HepG2 (cell line): Measurements from ENCODE around the gene CNOT1. TPM values are rescaled to one million over a fixed set of nuclear protein-coding genes. Genes with fewer than 3 reads are reported as not detected.
"Not testable (repeated sequence)": the region's sequence is repeated elsewhere in the genome, so short reads cannot be mapped to it uniquely, and the experiment has no call there.

ENCODE experiments used
- ATAC-seq: fragments of 200-7000 bp; cut with Tn5 transposase; 3 replicates; pipeline ENCODE4 v1.9.1; 2020; ENCODE audit warnings: mild to moderate bottlenecking, moderate library complexity
- BruUV-seq: library from RNA; stranded (reverse); fragments of 400-500 nt; replicated peaks from 2 replicates; lab custom pipeline; 2021; lab: Mats Ljungman, UMichigan
- CTCF ChIA-PET: fragments of 300-600 bp; formaldehyde crosslinking; extraction: SDS; loops from one replicate; lab custom pipeline; 2021; ENCODE audit warnings: low total read pairs, inconsistent platforms, low intra/inter-chr PET ratio; lab: Yijun Ruan, JAX
- POLR2A ChIA-PET: fragments of 350-600 bp; sonication (Branson Sonifier 250); formaldehyde crosslinking; loops from one replicate; lab custom pipeline; 2020; ENCODE audit warnings: antibody characterized with exemption, inconsistent platforms; lab: Yijun Ruan, JAX
- DNase-seq: peaks from one replicate; pipeline ENCODE4 v3.0.0-alpha.2; 2015; ENCODE audit warnings: low spot score
- FAIRE-seq: peaks from 3 replicates; lab custom pipeline; 2011; peaks lifted over from hg19 to GRCh38; lab: Jason Lieb, UNC
- H2AFZ ChIP-seq: one replicate; pipeline ENCODE4 v1.6.1; 2011; ENCODE audit warnings: low read length, inconsistent platforms
- H3K27ac ChIP-seq: fragments of 300-600 bp; 3 replicates; pipeline ENCODE4 v1.8.0; 2011; ENCODE audit warnings: mixed run types, mild to moderate bottlenecking, mixed read lengths, low read length, inconsistent platforms; ENCODE audit not compliant: insufficient read depth; ENCODE audit errors: extremely low read length
- H3K27me3 ChIP-seq, 2 experiments: fragments of 200-600 bp in 1 of 2; 2 replicates in 1 of 2; 3 replicates in 1 of 2; pipeline versions ENCODE4 v1.6.0 to v1.8.0; 2011; ENCODE audit warnings: low read length in 2 of 2, mild to moderate bottlenecking in 2 of 2, moderate library complexity in 2 of 2, inconsistent platforms in 1 of 2; ENCODE audit not compliant: insufficient read depth in 2 of 2, control insufficient read depth in 1 of 2
- H3K36me3 ChIP-seq, 2 experiments: fragments of 200-600 bp in 1 of 2; replicated peaks in 1 of 2; 2 replicates in 1 of 2; 3 replicates in 1 of 2; pipeline versions ENCODE4 v1.5.1 to v1.8.0; 2011; ENCODE audit warnings: low read length in 2 of 2, inconsistent platforms in 1 of 2; ENCODE audit not compliant: insufficient read depth in 2 of 2, control insufficient read depth in 1 of 2
- H3K4me1 ChIP-seq: 2 replicates; pipeline ENCODE4 v1.5.1; 2012; ENCODE audit warnings: low read length, inconsistent platforms; ENCODE audit not compliant: insufficient read depth
- H3K4me2 ChIP-seq: 2 replicates; pipeline ENCODE4 v1.6.0; 2011; ENCODE audit warnings: low read depth, low read length, inconsistent platforms
- H3K4me3 ChIP-seq, 3 experiments: fragments of 200-600 bp in 1 of 3; sonication (generic), shearing (Covaris generic) in 1 of 3; replicated peaks in 1 of 3; 2 replicates each; pipeline ENCODE4 v1.5.1; 2011 to 2016; ENCODE audit warnings: low read length in 3 of 3, inconsistent platforms in 2 of 3, low read depth in 2 of 3, mild to moderate bottlenecking in 2 of 3, control low read depth in 1 of 3, mixed read lengths in 1 of 3; ENCODE audit not compliant: insufficient read depth in 1 of 3
- H3K79me2 ChIP-seq: one replicate; pipeline ENCODE4 v1.6.1; 2011; ENCODE audit warnings: low read length, inconsistent platforms; ENCODE audit not compliant: insufficient read depth
- H3K9ac ChIP-seq: 2 replicates; pipeline ENCODE4 v1.6.0; 2011; ENCODE audit warnings: mild to moderate bottlenecking, low read depth, low read length, inconsistent platforms; ENCODE audit not compliant: insufficient read depth
- H3K9me3 ChIP-seq: 2 replicates; pipeline ENCODE4 v1.5.1; 2012; ENCODE audit warnings: mild to moderate bottlenecking, low read length
- H4K20me1 ChIP-seq: 2 replicates; pipeline ENCODE4 v1.6.0; 2011; ENCODE audit warnings: inconsistent platforms, mild to moderate bottlenecking, low read length, moderate library complexity; ENCODE audit not compliant: insufficient read depth
- NR2C2 ChIP-seq: sonication (generic); formaldehyde crosslinking; IDR thresholded peaks from 2 replicates; pipeline ENCODE4 v1.4.0; 2020; ENCODE audit warnings: missing genetic modification reagents, mild to moderate bottlenecking, moderate library complexity, borderline replicate concordance
- STAT5B ChIP-seq: sonication (generic); formaldehyde crosslinking; IDR thresholded peaks from 2 replicates; pipeline ENCODE4 v1.4.0; 2020; ENCODE audit warnings: missing genetic modification reagents
- WGBS: methylation state at CpG from one replicate; pipeline ENCODE4 v1.1.6; 2017; ENCODE audit warnings: low lambda C conversion rate; 5-methylcytosine and 5-hydroxymethylcytosine counted together
- in situ Hi-C: cut with HindIII; loops from 2 replicates; pipeline ENCODE4 v1.10.0; 2017; ENCODE audit warnings: low pct_unique_long_range_greater_than_20kb; ENCODE audit not compliant: extremely low pct_ligation_motif_present
- intact Hi-C: fragments of 100-400 bp; cut with micrococcal nuclease; formaldehyde crosslinking; loops from one replicate; pipeline ENCODE4 v1.10.0; 2022; ENCODE audit not compliant: unreplicated experiment
- polyA plus RNA-seq, 8 experiments: library from polyadenylated mRNA; depleted of rRNA in 3 of 8; stranded (reverse) in 7 of 8; unstranded in 1 of 8; fragments of >200 nt; fragmentation: Illumina TruSeq in 4 of 8; extraction: Trizol in 4 of 8; gene quantifications; 2 replicates each; pipeline versions ENCODE4 v1.2.1 to v1.2.3, GENCODE V29; 2011 to 2016; ENCODE audit warnings: low read depth in 4 of 8, missing spikeins in 1 of 8, mixed read lengths in 1 of 8; ENCODE audit not compliant: insufficient read depth in 1 of 8
- total RNA-seq, 5 experiments: library from RNA; depleted of rRNA; stranded (reverse); fragments of >200 nt; fragmentation: Illumina TruSeq; extraction: Trizol; gene quantifications; 2 replicates each; pipeline ENCODE4 v1.2.3, GENCODE V29; 2016; ENCODE audit warnings: low read depth in 1 of 5
- TF ChIP-seq, protein P1 (sequence below): sonication (generic); formaldehyde crosslinking; IDR thresholded peaks from 2 replicates; pipeline ENCODE4 v1.4.0; 2020; ENCODE audit warnings: mild to moderate bottlenecking, missing genetic modification reagents
- TF ChIP-seq, protein P2 (sequence below): IDR thresholded peaks from 2 replicates; pipeline ENCODE4 v1.6.1; 2012; ENCODE audit warnings: low read depth, low read length, improper control_type of control experiment
- TF ChIP-seq, protein P3 (sequence below): sonication (generic); formaldehyde crosslinking; IDR thresholded peaks from 2 replicates; pipeline ENCODE4 v1.5.0; 2020; ENCODE audit warnings: mild to moderate bottlenecking, missing genetic modification reagents

CNOT1 gene
- total and polyA plus RNA-seq, 2 of the 13 experiments (the other 11 are each of a cell fraction or from before 2014, with no cell fraction given): 188 to 232 TPM

DNA sequence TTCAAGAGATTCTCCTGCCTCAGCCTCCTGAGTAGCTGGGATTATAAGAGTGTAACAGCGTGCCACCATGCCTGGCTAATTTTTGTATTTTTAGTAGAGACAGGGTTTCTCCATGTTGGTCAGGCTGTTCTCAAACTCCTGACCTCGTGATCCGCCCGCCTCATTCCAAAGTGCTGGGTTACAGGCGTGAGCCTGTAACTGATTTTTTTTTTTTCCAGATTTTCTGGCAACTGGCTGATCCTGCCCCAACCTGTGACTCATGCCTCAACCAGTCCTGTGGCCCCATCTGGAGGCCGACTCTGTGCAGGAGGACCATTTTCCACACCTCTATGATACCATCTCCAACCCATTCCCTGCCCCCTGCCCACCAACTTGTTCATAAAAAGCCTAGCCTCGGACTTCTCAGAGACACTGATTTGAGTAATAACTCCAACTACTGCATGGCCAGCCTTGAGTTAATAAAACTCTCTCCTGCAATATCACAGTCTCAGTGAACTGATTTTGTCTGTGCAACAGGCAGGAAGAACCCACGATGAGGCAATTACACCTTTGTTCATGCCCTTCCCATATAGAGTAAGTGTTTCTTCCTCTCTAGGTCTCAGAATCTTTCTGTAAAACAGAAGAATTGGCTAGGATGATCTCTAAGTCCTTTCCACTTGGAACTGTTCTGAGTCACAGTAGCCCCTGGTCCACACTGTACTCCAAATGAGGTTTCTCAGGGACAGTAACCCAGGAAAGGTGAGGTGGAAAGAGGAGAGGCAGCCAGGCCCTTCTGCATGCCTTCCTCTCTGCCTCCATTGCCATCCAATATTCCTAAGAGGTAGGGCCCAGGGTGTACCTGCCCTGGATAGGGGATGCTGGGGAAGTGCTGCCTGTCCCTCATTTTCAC lies 8.8 kb upstream of the CNOT1 start (continued):
- TF ChIP-seq STAT5B (no peak), NR2C2 (0 out of 2 replicates have a peak, but pooled peaks have one; percentile 34)
- TF ChIP-seq, protein P1, sequence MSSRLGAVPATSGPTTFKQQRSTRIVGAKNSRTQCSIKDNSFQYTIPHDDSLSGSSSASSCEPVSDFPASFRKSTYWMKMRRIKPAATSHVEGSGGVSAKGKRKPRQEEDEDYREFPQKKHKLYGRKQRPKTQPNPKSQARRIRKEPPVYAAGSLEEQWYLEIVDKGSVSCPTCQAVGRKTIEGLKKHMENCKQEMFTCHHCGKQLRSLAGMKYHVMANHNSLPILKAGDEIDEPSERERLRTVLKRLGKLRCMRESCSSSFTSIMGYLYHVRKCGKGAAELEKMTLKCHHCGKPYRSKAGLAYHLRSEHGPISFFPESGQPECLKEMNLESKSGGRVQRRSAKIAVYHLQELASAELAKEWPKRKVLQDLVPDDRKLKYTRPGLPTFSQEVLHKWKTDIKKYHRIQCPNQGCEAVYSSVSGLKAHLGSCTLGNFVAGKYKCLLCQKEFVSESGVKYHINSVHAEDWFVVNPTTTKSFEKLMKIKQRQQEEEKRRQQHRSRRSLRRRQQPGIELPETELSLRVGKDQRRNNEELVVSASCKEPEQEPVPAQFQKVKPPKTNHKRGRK: no peak
- TF ChIP-seq, protein P2, sequence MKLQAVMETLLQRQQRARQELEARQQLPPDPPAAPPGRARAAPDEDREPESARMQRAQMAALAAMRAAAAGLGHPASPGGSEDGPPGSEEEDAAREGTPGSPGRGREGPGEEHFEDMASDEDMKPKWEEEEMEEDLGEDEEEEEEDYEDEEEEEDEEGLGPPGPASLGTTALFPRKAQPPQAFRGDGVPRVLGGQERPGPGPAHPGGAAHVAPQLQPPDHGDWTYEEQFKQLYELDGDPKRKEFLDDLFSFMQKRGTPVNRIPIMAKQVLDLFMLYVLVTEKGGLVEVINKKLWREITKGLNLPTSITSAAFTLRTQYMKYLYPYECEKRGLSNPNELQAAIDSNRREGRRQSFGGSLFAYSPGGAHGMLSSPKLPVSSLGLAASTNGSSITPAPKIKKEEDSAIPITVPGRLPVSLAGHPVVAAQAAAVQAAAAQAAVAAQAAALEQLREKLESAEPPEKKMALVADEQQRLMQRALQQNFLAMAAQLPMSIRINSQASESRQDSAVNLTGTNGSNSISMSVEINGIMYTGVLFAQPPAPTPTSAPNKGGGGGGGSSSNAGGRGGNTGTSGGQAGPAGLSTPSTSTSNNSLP: peak; percentile 35; the same call in 1 of the 2 replicates
- TF ChIP-seq, protein P3, sequence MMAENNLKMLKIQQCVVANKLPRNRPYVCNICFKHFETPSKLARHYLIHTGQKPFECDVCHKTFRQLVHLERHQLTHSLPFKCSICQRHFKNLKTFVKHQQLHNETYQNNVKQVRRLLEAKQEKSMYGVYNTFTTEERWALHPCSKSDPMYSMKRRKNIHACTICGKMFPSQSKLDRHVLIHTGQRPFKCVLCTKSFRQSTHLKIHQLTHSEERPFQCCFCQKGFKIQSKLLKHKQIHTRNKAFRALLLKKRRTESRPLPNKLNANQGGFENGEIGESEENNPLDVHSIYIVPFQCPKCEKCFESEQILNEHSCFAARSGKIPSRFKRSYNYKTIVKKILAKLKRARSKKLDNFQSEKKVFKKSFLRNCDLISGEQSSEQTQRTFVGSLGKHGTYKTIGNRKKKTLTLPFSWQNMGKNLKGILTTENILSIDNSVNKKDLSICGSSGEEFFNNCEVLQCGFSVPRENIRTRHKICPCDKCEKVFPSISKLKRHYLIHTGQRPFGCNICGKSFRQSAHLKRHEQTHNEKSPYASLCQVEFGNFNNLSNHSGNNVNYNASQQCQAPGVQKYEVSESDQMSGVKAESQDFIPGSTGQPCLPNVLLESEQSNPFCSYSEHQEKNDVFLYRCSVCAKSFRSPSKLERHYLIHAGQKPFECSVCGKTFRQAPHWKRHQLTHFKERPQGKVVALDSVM (CRISPR knock-in tag): peak; percentile 46; the same call in 1 of the 2 replicates
- TF ChIP-seq, all 625 proteins: peak for 54

DNA sequence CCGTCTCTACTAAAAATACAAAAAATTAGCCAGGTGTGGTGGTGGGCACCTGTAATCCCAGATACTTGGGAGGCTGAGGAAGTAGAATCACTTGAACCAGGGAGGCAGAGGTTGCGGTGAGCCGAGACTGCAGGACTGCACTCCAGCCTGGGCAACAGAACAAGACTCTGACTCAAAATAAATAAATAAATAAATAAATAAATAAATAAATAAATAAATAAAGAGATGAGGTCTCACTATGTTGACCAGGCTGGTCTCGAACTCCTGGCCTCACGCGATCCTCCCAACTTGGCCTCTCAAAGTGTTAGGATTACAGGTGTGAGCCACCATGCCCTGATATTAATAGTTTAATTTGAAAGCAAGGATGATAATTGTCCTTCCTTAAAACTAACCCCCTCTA lies 7.4 kb upstream of the CNOT1 start:
- not testable (repeated sequence) for H3K4me2 ChIP-seq, H3K9me3 ChIP-seq, BruUV-seq, H2AFZ ChIP-seq, DNase-seq, FAIRE-seq, H3K27ac ChIP-seq, H3K79me2 ChIP-seq, H4K20me1 ChIP-seq, H3K36me3 ChIP-seq, H3K27me3 ChIP-seq, H3K4me3 ChIP-seq, ATAC-seq, H3K9ac ChIP-seq
- POLR2A ChIA-PET: interaction anchor here (1.4 to 4.2 kb wide), 3 partner anchors 12 to 116 kb away, joined by 3 to 44 read pairs (median 13); no protein-coding TSS in a partner anchor
- intact Hi-C loops (loop anchor here (5.0 kb wide), 2 partner anchors 65 to 300 kb away; no protein-coding TSS in a partner anchor), in situ Hi-C loops (loop anchor here (10.0 kb wide), 2 partner anchors 122 to 302 kb away; partner anchors contain the start of gene SETD6)
- 86% methylated on average over 6 of the region's 6 CpGs for WGBS
- peaks cover 46% of the 10 kb centered on the region for H3K4me1 ChIP-seq
- CTCF ChIA-PET: interaction anchor here (2.8 kb wide), 1 partner anchor 126 kb away, joined by 18 read pairs; no protein-coding TSS in a partner anchor
